GM23338 (cell line): ENCODE results near the gene PNMA1. TPM values are rescaled to one million over a fixed set of nuclear protein-coding genes. Genes with fewer than 3 reads are reported as not detected.

Source experiments
- ATAC-seq: fragments of 200-7000 bp; cut with Tn5 transposase; 3 replicates; pipeline ENCODE4 v1.9.1; 2020
- DNase-seq: peaks from one replicate; pipeline ENCODE4 v3.0.0-alpha.2; 2015; ENCODE audit warnings: low spot score
- H2AFZ ChIP-seq: fragments of 200-600 bp; sonication (generic); 2 replicates; pipeline ENCODE4 v1.8.0; 2016; ENCODE audit warnings: antibody characterized with exemption, mild to moderate bottlenecking, moderate library complexity
- H3F3A ChIP-seq: fragments of 200-600 bp; sonication (generic); replicated peaks from 2 replicates; pipeline ENCODE4 v1.8.0; 2017; ENCODE audit warnings: antibody characterized with exemption, mixed run types, low read depth
- H3K27ac ChIP-seq: fragments of 200-600 bp; sonication (generic); 2 replicates; pipeline ENCODE4 v1.6.1; 2016; ENCODE audit warnings: low read depth
- H3K27me3 ChIP-seq: fragments of 200-600 bp; sonication (generic); 2 replicates; pipeline ENCODE4 v1.8.0; 2016; ENCODE audit warnings: mild to moderate bottlenecking, mixed run types, moderate library complexity; ENCODE audit not compliant: insufficient read depth
- H3K36me3 ChIP-seq: fragments of 200-600 bp; sonication (generic); 2 replicates; pipeline ENCODE4 v1.8.0; 2016; ENCODE audit warnings: mild to moderate bottlenecking; ENCODE audit not compliant: insufficient read depth
- H3K4me1 ChIP-seq: fragments of 200-600 bp; sonication (generic); 2 replicates; pipeline ENCODE4 v1.8.0; 2016; ENCODE audit warnings: mild to moderate bottlenecking, moderate library complexity; ENCODE audit not compliant: insufficient read depth
- H3K4me2 ChIP-seq: fragments of 200-600 bp; sonication (generic); 2 replicates; pipeline ENCODE4 v1.7.1; 2017; ENCODE audit warnings: mixed run types
- H3K4me3 ChIP-seq: fragments of 200-600 bp; sonication (generic); 2 replicates; pipeline ENCODE4 v1.6.1; 2016; ENCODE audit warnings: mixed run types
- H3K79me2 ChIP-seq: fragments of 200-600 bp; sonication (generic); replicated peaks from 2 replicates; pipeline ENCODE4 v1.8.0; 2017; ENCODE audit warnings: mild to moderate bottlenecking; ENCODE audit not compliant: insufficient read depth
- H3K9me2 ChIP-seq: fragments of 200-600 bp; sonication (generic); 2 replicates; pipeline ENCODE4 v1.8.0; 2017; ENCODE audit not compliant: insufficient read depth
- H4K20me1 ChIP-seq: fragments of 200-600 bp; sonication (generic); replicated peaks from 2 replicates; pipeline ENCODE4 v1.8.0; 2017; ENCODE audit warnings: mild to moderate bottlenecking; ENCODE audit not compliant: insufficient read depth
- H3K27ac Mint-ChIP-seq: 2 replicates; pipeline ENCODE4 v1.8.0; 2020; ENCODE audit warnings: inconsistent platforms, mild to moderate bottlenecking, moderate library complexity, mixed read lengths
- H3K27me3 Mint-ChIP-seq: 3 replicates; pipeline ENCODE4 v1.8.0; 2022; ENCODE audit warnings: low read depth, mild to moderate bottlenecking, moderate library complexity, mixed read lengths, inconsistent platforms; ENCODE audit not compliant: insufficient read depth, poor library complexity
- H3K36me3 Mint-ChIP-seq: 3 replicates; pipeline ENCODE4 v1.8.0; 2021; ENCODE audit warnings: low read depth, mild to moderate bottlenecking, inconsistent platforms, moderate library complexity, mixed read lengths
- H3K4me1 Mint-ChIP-seq: 3 replicates; pipeline ENCODE4 v1.8.0; 2020; ENCODE audit warnings: mild to moderate bottlenecking, inconsistent platforms, mixed read lengths
- H3K4me3 Mint-ChIP-seq: 3 replicates; pipeline ENCODE4 v1.8.0; 2021; ENCODE audit warnings: moderate library complexity, mild to moderate bottlenecking, inconsistent platforms, mixed read lengths
- H3K9me3 Mint-ChIP-seq: 3 replicates; pipeline ENCODE4 v1.8.0; 2020; ENCODE audit warnings: moderate library complexity, mild to moderate bottlenecking, inconsistent platforms, mixed read lengths
- EZH2phosphoT487 ChIP-seq: fragments of 200-600 bp; sonication (generic); IDR thresholded peaks from one replicate; pipeline ENCODE4 v1.8.1; 2018; ENCODE audit warnings: antibody characterized with exemption; ENCODE audit not compliant: unreplicated experiment
- NANOG ChIP-seq: IDR thresholded peaks from 2 replicates; pipeline ENCODE4 v1.6.1; 2016; ENCODE audit warnings: antibody characterized with exemption, borderline replicate concordance
- REST ChIP-seq: IDR thresholded peaks from one replicate; pipeline ENCODE4 v1.6.1; 2018; ENCODE audit warnings: antibody characterized with exemption; ENCODE audit not compliant: unreplicated experiment
- ZNF462 ChIP-seq: fragments of 250-450 bp; sonication (Bioruptor Pico); IDR thresholded peaks from 2 replicates; pipeline ENCODE4 v1.5.0; 2020; ENCODE audit warnings: mild to moderate bottlenecking, moderate library complexity
- polyA plus RNA-seq: library from polyadenylated mRNA; unstranded; fragments of >200 nt; fragmentation: Nextera tagmentation; extraction: Ambion mirVana; gene quantifications from 2 replicates; pipeline ENCODE4 v1.2.1, GENCODE V29; 2016
- total RNA-seq: library from RNA; depleted of rRNA; stranded (reverse); fragments of >200 nt; shearing (Covaris generic); gene quantifications from 2 replicates; pipeline ENCODE4 v1.2.3, GENCODE V29; 2014

Gene PNMA1
- total and polyA plus RNA-seq, 2 experiments from 2014 or later: 18.2 to 32.9 TPM

GRCh38 chr14:73753887-73754795 is 40.0 kb upstream of the PNMA1 start (continued):
- TF ChIP-seq NANOG: no peak
- no peak for TF ChIP-seq REST
- TF ChIP-seq EZH2phosphoT487: no peak

GRCh38 chr14:73753124-73753886 is 39.1 kb upstream of the PNMA1 start:
- no peak overlapping the region for H3K4me3 Mint-ChIP-seq
- H3K4me3 ChIP-seq: no peak overlapping the region
- H3K79me2 ChIP-seq: peaks cover 59% of the 10 kb centered on the region
- H3F3A ChIP-seq: no peaks in the 10 kb centered on the region
- peaks cover 18% of the 10 kb centered on the region for H3K27me3 Mint-ChIP-seq
- H3K9me3 Mint-ChIP-seq: no peaks in the 10 kb centered on the region; the same call in 2 of the 3 replicates
- H2AFZ ChIP-seq: no peak overlapping the region
- peaks cover 67% of the 10 kb centered on the region for H3K4me1 Mint-ChIP-seq
- no peaks in the 10 kb centered on the region for H3K36me3 Mint-ChIP-seq
- H3K36me3 ChIP-seq: no peaks in the 10 kb centered on the region
- H4K20me1 ChIP-seq: peaks cover 15% of the 10 kb centered on the region
- H3K4me1 ChIP-seq: peaks cover 13% of the 10 kb centered on the region
- DNase-seq (no peak), ATAC-seq (no peak)
- TF ChIP-seq EZH2phosphoT487: no peak
- TF ChIP-seq ZNF462: no peak
- H3K27ac Mint-ChIP-seq: peak overlapping the region; percentile 56; the same call in 1 of the 2 replicates
- no peak overlapping the region for H3K4me2 ChIP-seq
- no peak overlapping the region for H3K27ac ChIP-seq
- H3K27me3 ChIP-seq: peaks cover 5% of the 10 kb centered on the region; the same call in 1 of the 2 replicates
- H3K9me2 ChIP-seq: 0 out of 2 replicates have a peak, but pooled peaks cover 5% of the 10 kb centered on the region
